PFSK-1 (cell line): Measurements from ENCODE around the gene OR13C2.

Source experiments
- FOXP2 ChIP-seq: optimal IDR thresholded peaks from 2 replicates; pipeline ENCODE3; 2011; ENCODE audit warnings: borderline replicate concordance, control low read depth, inconsistent platforms; ENCODE audit not compliant: insufficient read depth; ENCODE audit errors: extremely low read length, extremely low read depth
- POLR2AphosphoS5 ChIP-seq: IDR thresholded peaks from 2 replicates; pipeline ENCODE4 v1.6.1; 2012; ENCODE audit warnings: low read depth, mild to moderate bottlenecking, control low read depth, low read length, moderate library complexity
- REST ChIP-seq, 2 experiments: IDR thresholded peaks; 2 replicates each; pipeline versions ENCODE4 v1.6.1 to v1.8.0; 2011 to 2012; ENCODE audit warnings: low read depth in 2 of 2, low read length in 2 of 2, control low read depth in 1 of 2, inconsistent platforms in 1 of 2, mild to moderate bottlenecking in 1 of 2, moderate library complexity in 1 of 2; ENCODE audit not compliant: insufficient read depth in 1 of 2
- SIN3A ChIP-seq: IDR thresholded peaks from 2 replicates; pipeline ENCODE4 v1.6.1; 2012; ENCODE audit warnings: mild to moderate bottlenecking, low read length, moderate library complexity, borderline replicate concordance; ENCODE audit not compliant: insufficient read depth

OR13C2 gene

GRCh38 chr9:104555521-104555920 lies 49.9 kb downstream of the OR13C2 start:
- no peak for TF ChIP-seq SIN3A
- no peak for TF ChIP-seq REST (IDR thresholded peaks at IDR 0.05; ENCODE audit: insufficient read depth in 1 of 2, low read depth in 2 of 2, low read length in 2 of 2)
- no peak for TF ChIP-seq POLR2AphosphoS5
- no peak for TF ChIP-seq FOXP2
